HEK293 (cell line): ENCODE measurements around the gene ENDOD1.

ENCODE experiments used
- BCL11B ChIP-seq: fragments of 450-650 bp; formaldehyde crosslinking; IDR thresholded peaks from 2 replicates; pipeline ENCODE4 v1.5.1; 2016; ENCODE audit warnings: low read depth, missing biosample characterization, missing genetic modification characterization
- CTCF ChIP-seq: fragments of 450-650 bp; formaldehyde crosslinking; IDR thresholded peaks from 2 replicates; pipeline ENCODE4 v1.5.1; 2016; ENCODE audit warnings: missing biosample characterization, missing genetic modification characterization
- GLIS1 ChIP-seq: fragments of 450-650 bp; formaldehyde crosslinking; IDR thresholded peaks from 2 replicates; pipeline ENCODE4 v1.5.1; 2016; ENCODE audit warnings: missing biosample characterization, missing genetic modification characterization
- GLIS2 ChIP-seq: fragments of 450-650 bp; formaldehyde crosslinking; IDR thresholded peaks from 2 replicates; pipeline ENCODE4 v1.5.1; 2016; ENCODE audit warnings: missing biosample characterization, missing genetic modification characterization
- KLF17 ChIP-seq: fragments of 450-650 bp; formaldehyde crosslinking; IDR thresholded peaks from 2 replicates; pipeline ENCODE4 v1.5.1; 2016; ENCODE audit warnings: missing biosample characterization, missing genetic modification characterization
- MZF1 ChIP-seq: fragments of 450-650 bp; formaldehyde crosslinking; IDR thresholded peaks from 2 replicates; pipeline ENCODE4 v1.5.1; 2017; ENCODE audit warnings: missing biosample characterization, missing genetic modification characterization, borderline replicate concordance
- PRDM1 ChIP-seq: fragments of 450-650 bp; formaldehyde crosslinking; IDR thresholded peaks from 2 replicates; pipeline ENCODE4; 2016; ENCODE audit warnings: missing biosample characterization, missing genetic modification characterization
- SP3 ChIP-seq: fragments of 450-650 bp; formaldehyde crosslinking; IDR thresholded peaks from 2 replicates; pipeline ENCODE4 v1.5.1; 2016; ENCODE audit warnings: missing biosample characterization, missing genetic modification characterization
- ZFP37 ChIP-seq: fragments of 450-650 bp; formaldehyde crosslinking; IDR thresholded peaks from 2 replicates; pipeline ENCODE4 v1.5.1; 2016; ENCODE audit warnings: missing biosample characterization, missing genetic modification characterization
- ZFP69B ChIP-seq: fragments of 450-650 bp; formaldehyde crosslinking; IDR thresholded peaks from 2 replicates; pipeline ENCODE4 v1.5.1; 2016; ENCODE audit warnings: missing biosample characterization, missing genetic modification characterization
- ZNF112 ChIP-seq: fragments of 450-650 bp; formaldehyde crosslinking; IDR thresholded peaks from 2 replicates; pipeline ENCODE4 v1.5.0; 2017; ENCODE audit warnings: missing biosample characterization, missing genetic modification characterization
- ZNF121 ChIP-seq: fragments of 450-650 bp; formaldehyde crosslinking; IDR thresholded peaks from 2 replicates; pipeline ENCODE4 v1.5.1; 2016; ENCODE audit warnings: missing biosample characterization, missing genetic modification characterization
- ZNF169 ChIP-seq: fragments of 450-650 bp; formaldehyde crosslinking; IDR thresholded peaks from 2 replicates; pipeline ENCODE4 v1.5.1; 2016; ENCODE audit warnings: missing biosample characterization, missing genetic modification characterization
- ZNF2 ChIP-seq: fragments of 450-650 bp; formaldehyde crosslinking; IDR thresholded peaks from 2 replicates; pipeline ENCODE4 v1.5.1; 2016; ENCODE audit warnings: missing biosample characterization, missing genetic modification characterization
- ZNF211 ChIP-seq: fragments of 450-650 bp; formaldehyde crosslinking; IDR thresholded peaks from 2 replicates; pipeline ENCODE4 v1.5.1; 2016; ENCODE audit warnings: low read depth, missing biosample characterization, missing genetic modification characterization
- ZNF23 ChIP-seq: fragments of 450-650 bp; formaldehyde crosslinking; IDR thresholded peaks from 2 replicates; pipeline ENCODE4 v1.5.1; 2016; ENCODE audit warnings: missing biosample characterization, missing genetic modification characterization, borderline replicate concordance
- ZNF248 ChIP-seq: fragments of 450-650 bp; formaldehyde crosslinking; IDR thresholded peaks from 2 replicates; pipeline ENCODE4 v1.5.1; 2017; ENCODE audit warnings: missing biosample characterization, missing genetic modification characterization
- ZNF280D ChIP-seq: fragments of 450-650 bp; formaldehyde crosslinking; IDR thresholded peaks from 2 replicates; pipeline ENCODE4 v1.5.1; 2016; ENCODE audit warnings: missing biosample characterization, missing genetic modification characterization
- ZNF311 ChIP-seq: fragments of 450-650 bp; formaldehyde crosslinking; IDR thresholded peaks from 2 replicates; pipeline ENCODE4 v1.5.1; 2017; ENCODE audit warnings: missing biosample characterization, missing genetic modification characterization, borderline replicate concordance
- ZNF341 ChIP-seq: fragments of 450-650 bp; formaldehyde crosslinking; IDR thresholded peaks from 2 replicates; pipeline ENCODE4; 2016; ENCODE audit warnings: low read depth, missing biosample characterization, missing genetic modification characterization
- ZNF354C ChIP-seq: fragments of 450-650 bp; formaldehyde crosslinking; IDR thresholded peaks from 2 replicates; pipeline ENCODE4 v1.5.1; 2016; ENCODE audit warnings: missing biosample characterization, missing genetic modification characterization, low read depth, borderline replicate concordance
- ZNF426 ChIP-seq: fragments of 450-650 bp; formaldehyde crosslinking; IDR thresholded peaks from 2 replicates; pipeline ENCODE4 v1.5.1; 2017; ENCODE audit warnings: missing biosample characterization, missing genetic modification characterization, mild to moderate bottlenecking, inconsistent platforms, moderate library complexity
- ZNF473 ChIP-seq: fragments of 450-650 bp; formaldehyde crosslinking; IDR thresholded peaks from 2 replicates; pipeline ENCODE4 v1.5.1; 2017; ENCODE audit warnings: missing biosample characterization, missing genetic modification characterization
- ZNF501 ChIP-seq: fragments of 450-650 bp; formaldehyde crosslinking; IDR thresholded peaks from 2 replicates; pipeline ENCODE4 v1.5.1; 2016; ENCODE audit warnings: missing biosample characterization, missing genetic modification characterization
- ZNF530 ChIP-seq: fragments of 450-650 bp; formaldehyde crosslinking; IDR thresholded peaks from 2 replicates; pipeline ENCODE4 v1.5.1; 2016; ENCODE audit warnings: low read depth, missing biosample characterization, missing genetic modification characterization
- ZNF600 ChIP-seq: fragments of 450-650 bp; formaldehyde crosslinking; IDR thresholded peaks from 2 replicates; pipeline ENCODE4 v1.5.1; 2016; ENCODE audit warnings: missing biosample characterization, missing genetic modification characterization
- ZNF621 ChIP-seq: fragments of 450-650 bp; formaldehyde crosslinking; IDR thresholded peaks from 2 replicates; pipeline ENCODE4 v1.5.1; 2017; ENCODE audit warnings: missing biosample characterization, missing genetic modification characterization
- ZNF624 ChIP-seq: fragments of 450-650 bp; formaldehyde crosslinking; IDR thresholded peaks from 2 replicates; pipeline ENCODE4 v1.5.1; 2017; ENCODE audit warnings: missing biosample characterization, missing genetic modification characterization
- ZNF626 ChIP-seq: fragments of 450-650 bp; sonication (Bioruptor Pico); formaldehyde crosslinking; IDR thresholded peaks from 2 replicates; pipeline ENCODE4 v1.5.1; 2018; ENCODE audit warnings: missing biosample characterization, missing genetic modification characterization, inconsistent platforms
- ZNF692 ChIP-seq: fragments of 450-650 bp; formaldehyde crosslinking; IDR thresholded peaks from 2 replicates; pipeline ENCODE4 v1.5.1; 2016; ENCODE audit warnings: missing biosample characterization, missing genetic modification characterization
- ZSCAN30 ChIP-seq: fragments of 450-650 bp; IDR thresholded peaks from 2 replicates; pipeline ENCODE4 v1.5.1; 2018; ENCODE audit warnings: missing biosample characterization, mild to moderate bottlenecking, missing genetic modification characterization, moderate library complexity
- ZXDB ChIP-seq: fragments of 450-650 bp; formaldehyde crosslinking; IDR thresholded peaks from 2 replicates; pipeline ENCODE4 v1.5.1; 2016; ENCODE audit warnings: missing biosample characterization, missing genetic modification characterization

ENDOD1 gene

GRCh38 chr11:95067039-95067840 lies 22.4 kb upstream of the ENDOD1 start (continued):
- TF ChIP-seq CTCF (tag by site-specific recombination): peak; percentile 92
- peak; percentile 38; the same call in 1 of the 2 replicates for TF ChIP-seq ZSCAN30 (tag by site-specific recombination)
- TF ChIP-seq ZNF169: no peak
- no peak for TF ChIP-seq ZNF626
- TF ChIP-seq MZF1 (tag by site-specific recombination): no peak
- no peak for TF ChIP-seq ZNF2 (tag by site-specific recombination)
- no peak for TF ChIP-seq ZFP69B
- TF ChIP-seq ZNF248 (tag by site-specific recombination): no peak
- TF ChIP-seq ZNF624 (tag by site-specific recombination): no peak
- no peak for TF ChIP-seq ZNF621 (tag by site-specific recombination)
- TF ChIP-seq ZNF501: peak; percentile 69
- no peak for TF ChIP-seq ZXDB (tag by site-specific recombination)
- TF ChIP-seq ZNF692 (tag by site-specific recombination): 0 out of 2 replicates have a peak, but pooled peaks have one; percentile 18
- TF ChIP-seq ZNF311 (tag by site-specific recombination): no peak
- TF ChIP-seq ZNF211 (tag by site-specific recombination): no peak
- no peak for TF ChIP-seq ZNF112 (tag by site-specific recombination)
- TF ChIP-seq ZNF426 (tag by site-specific recombination): no peak
- TF ChIP-seq GLIS1: no peak
- TF ChIP-seq ZNF341 (tag by site-specific recombination): peak; percentile 71
- TF ChIP-seq BCL11B (tag by site-specific recombination): no peak
- no peak; the same call in 1 of the 2 replicates for TF ChIP-seq SP3 (tag by site-specific recombination)
- TF ChIP-seq ZNF600 (tag by site-specific recombination): no peak
- no peak for TF ChIP-seq KLF17 (tag by site-specific recombination)
- no peak for TF ChIP-seq ZNF23 (tag by site-specific recombination)
- no peak for TF ChIP-seq ZNF280D
- TF ChIP-seq ZNF530: no peak
- no peak for TF ChIP-seq ZNF354C (tag by site-specific recombination)
- no peak for TF ChIP-seq GLIS2 (tag by site-specific recombination)
- no peak; the same call in 1 of the 2 replicates for TF ChIP-seq ZFP37 (tag by site-specific recombination)
- peak; percentile 52; the same call in 1 of the 2 replicates for TF ChIP-seq PRDM1 (tag by site-specific recombination)
- TF ChIP-seq ZNF473: no peak
- TF ChIP-seq ZNF121 (tag by site-specific recombination): no peak
